HG03135 (cell line): ENCODE measurements around the gene CRYGN.

Source experiments
- ATAC-seq: cut with Tn5 transposase; IDR thresholded peaks from one replicate; pipeline ENCODE4 v1.9.1; 2021; ENCODE audit warnings: mild to moderate bottlenecking, moderate library complexity; ENCODE audit not compliant: unreplicated experiment

CRYGN gene

GRCh38 chr7:151427705-151428377 lies 12.1 kb downstream of the CRYGN start:
- ATAC-seq, result no peak

DNA sequence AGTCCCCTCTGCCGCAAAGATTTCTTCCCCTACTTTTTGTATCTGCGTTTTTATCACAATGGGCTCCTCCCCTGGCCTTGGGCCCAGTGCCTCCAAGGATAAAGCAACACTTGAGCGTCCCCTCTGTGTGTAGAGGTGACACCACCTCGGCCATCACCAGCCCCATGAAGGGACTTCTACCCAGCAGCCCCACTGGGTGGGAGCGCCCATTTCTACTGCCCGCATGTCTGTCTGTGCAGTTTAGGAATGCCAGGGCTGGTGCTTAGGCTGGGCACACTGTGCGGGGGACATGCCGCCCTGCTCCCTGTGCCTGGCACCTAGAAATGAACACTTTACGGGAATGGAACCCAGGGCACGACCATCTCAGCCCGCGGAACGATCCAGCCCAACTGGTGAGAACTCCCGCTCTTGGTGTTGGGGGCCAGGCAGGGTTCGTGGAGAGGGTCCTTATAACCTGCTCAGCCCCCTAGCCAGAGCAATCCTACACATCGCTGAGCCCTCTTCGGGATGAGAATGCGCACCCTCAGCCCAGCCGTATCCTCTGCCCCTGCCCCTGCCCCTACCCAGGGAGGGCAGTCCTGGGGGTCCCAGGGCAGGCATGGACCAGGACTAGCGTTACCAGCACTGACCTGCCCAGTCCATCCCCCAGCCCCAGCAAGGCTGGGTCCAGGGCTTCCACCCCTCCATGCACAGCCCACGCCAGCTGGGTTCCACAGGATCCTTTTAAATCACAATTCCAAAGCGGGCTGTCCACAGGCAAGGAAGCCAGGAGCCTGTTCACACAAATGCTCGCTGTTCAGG lies 12.8 kb downstream of the CRYGN start:
- ATAC-seq, result no peak

GRCh38 chr7:151426441-151426903 lies 13.5 kb downstream of the CRYGN start:
- no peak for ATAC-seq

GRCh38 chr7:151425670-151426440 lies 14.1 kb downstream of the CRYGN start:
- no peak for ATAC-seq

DNA sequence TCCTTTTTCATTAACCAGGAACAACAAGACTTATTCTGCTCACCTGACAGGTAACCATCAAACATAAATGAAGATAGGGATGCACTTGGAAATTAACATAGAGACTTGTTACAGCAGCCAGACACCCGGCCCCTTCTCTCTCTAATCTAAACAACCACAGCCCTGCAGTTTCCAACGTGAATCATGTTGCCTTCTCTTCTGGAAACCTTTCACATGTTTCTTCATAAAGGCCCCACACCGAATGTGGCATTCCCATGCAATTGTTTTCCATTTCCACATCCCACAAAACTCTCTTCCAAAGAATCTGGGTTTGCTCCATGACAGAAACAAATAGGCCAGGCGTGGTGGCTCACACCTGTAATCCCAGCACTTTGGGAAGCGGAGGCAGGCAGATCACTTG lies 15.1 kb downstream of the CRYGN start:
- no peak for ATAC-seq

- ATAC-seq, result no peak
Observed at GRCh38 chr7:151423936-151424335, 16.0 kb downstream of the CRYGN start.

DNA sequence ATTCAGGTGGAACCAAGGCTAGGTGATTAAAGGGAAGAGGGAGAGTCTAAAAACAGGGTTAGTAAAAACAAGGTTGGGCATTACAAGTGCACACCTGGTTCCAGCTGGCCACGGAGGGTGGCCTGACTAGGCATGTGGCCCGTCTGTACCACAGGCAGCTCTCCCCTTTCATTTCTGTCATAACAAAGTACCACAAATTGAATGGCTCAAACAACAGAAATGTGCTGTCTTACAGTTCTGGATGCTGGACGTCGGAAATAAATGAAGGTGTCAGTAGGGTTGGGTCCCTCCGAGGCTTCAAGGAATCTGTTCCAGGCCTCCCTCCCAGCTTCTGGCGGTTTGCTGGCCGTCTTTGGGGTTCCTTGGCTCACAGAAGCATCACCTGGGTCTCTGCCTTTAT lies 16.7 kb downstream of the CRYGN start:
- no peak for ATAC-seq

DNA sequence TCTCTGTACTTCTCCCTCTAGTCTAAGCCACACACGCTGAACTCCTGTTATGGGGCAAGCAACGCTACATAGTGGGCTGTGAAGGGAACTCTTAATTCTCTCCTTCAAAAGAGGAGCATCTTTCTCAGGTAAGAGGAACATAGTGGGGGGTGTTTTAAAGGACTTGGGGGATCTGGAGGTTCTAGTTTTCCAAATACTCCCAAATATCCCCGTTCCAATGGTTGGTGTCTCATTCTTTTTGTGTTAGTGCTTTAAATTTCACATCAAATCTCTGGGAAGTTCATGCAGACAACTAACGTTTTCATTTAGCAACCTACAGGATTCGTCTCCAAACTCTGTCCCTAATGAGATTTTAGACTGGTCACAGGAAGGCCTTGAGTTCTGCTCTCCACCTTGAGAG lies 17.7 kb downstream of the CRYGN start:
- no peak for ATAC-seq

- ATAC-seq, result no peak
Observed at GRCh38 chr7:151420144-151420543, 19.8 kb downstream of the CRYGN start.

DNA sequence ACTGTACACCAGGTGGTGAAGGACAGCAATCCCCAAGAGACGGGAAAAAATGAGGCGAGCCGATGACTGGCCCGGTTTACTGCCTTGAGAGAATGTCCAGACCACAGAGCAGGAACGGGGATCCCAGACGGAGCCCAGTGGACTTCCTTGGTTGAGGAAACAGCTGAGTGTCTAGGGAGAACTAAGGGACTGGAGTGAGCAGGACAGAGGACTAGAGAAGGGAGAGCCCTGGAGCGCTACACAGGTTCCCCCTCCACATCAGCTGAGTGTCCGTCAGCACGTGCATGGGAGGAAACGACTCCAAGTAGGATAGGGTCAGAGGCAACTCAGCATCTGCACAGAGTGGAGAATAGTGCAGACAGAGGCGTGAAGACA lies 23.0 kb downstream of the CRYGN start:
- no peak for ATAC-seq

- no peak for ATAC-seq
Observed at GRCh38 chr7:151416112-151416940, 23.6 kb downstream of the CRYGN start.

GRCh38 chr7:151415375-151416105 lies 24.4 kb downstream of the CRYGN start:
- no peak for ATAC-seq

GRCh38 chr7:151413241-151413640 lies 26.7 kb downstream of the CRYGN start:
- ATAC-seq, result no peak

- no peak for ATAC-seq
Observed at GRCh38 chr7:151412318-151412717, 27.6 kb downstream of the CRYGN start.

GRCh38 chr7:151411551-151411950 lies 28.4 kb downstream of the CRYGN start:
- no peak for ATAC-seq

DNA sequence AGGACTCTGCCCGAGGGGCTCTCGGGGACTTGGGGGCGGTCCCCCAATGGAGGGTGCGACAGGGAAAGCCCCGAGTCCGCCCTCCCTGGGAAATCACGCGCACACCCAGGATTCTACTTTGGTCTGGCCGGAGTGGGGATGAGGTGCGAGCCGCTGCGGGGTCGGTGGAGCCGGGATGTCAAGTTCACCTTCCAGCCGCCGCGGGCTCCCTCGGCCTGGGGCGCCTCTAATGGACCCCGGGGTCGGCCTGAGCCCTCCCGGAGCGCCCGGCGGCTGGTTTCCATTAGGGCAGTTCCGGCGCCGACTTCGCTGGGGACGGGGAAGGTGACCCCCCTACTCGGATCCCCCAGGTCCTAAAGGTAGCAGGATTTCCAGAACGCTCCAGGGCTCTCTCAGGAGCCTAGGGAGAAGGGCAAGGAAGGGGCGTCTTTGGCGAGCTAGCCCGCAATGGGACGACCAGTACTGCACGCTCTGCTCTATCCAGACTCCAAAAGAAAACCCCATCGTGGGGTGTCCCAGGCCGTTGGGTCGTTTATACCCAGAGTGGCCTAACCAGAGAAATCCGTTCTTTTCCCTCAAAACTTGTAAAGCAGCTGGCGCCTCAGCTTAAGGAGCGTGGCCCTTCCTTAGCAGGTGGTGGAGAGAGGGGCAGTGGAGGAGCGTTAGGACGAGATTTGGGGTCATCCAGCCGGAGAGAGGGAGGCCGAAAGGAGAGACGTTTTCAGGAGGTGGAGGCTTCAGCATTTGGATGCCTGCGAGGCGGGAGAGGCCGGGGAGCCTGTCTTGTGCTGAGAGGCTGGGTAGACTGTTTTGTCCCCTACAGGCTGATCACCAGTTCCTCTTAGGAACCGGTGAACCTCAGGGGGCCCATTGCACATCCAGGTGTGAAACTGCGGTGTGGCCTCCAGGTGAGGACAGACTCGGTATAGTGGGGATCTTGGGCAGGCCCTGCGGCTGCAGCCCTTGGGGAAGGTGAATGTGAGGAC lies 29.2 kb downstream of the CRYGN start:
- ATAC-seq, result no peak

DNA sequence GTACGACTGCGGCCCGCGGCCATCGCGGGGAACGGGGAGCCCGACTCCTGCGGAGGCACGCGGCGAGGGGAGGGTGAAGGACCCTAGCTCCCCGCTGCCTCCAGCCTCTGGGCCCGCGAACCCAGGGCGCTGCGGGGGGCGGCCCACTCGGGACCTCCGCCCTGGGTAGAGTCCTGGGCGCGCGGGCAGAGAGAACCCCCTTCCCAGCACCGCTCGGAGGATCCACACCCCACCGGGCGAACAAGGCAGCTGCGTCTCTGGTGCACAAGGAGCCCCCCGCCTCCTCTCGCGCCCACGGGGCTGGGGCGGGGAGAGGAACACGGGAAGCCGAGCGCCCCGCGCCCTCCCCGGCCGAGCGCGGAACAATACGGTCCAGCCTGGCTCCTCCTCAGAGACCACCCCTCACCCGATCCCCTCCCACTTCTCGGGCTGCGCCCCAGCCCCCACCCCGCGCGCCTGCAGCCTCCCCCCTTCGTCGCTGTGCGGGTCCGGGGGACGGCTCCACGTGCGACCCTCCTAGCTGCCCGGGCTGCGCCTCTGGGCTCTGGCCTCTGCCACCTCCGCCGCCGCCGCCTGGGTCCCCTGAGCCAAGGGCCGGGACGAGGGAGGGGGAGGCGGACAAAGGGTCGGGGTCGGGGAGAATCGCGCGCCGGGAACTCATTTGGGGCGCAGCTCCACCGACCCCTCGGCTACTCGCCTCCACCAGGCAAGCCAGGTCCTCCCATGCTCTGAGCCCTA lies 30.1 kb downstream of the CRYGN start, which contains the start of gene WDR86:
TSS of gene WDR86 (minus strand) at position 372 of the 738 bp plus-strand sequence. CDS start 449 bp downstream, outside the sequence.
- ATAC-seq, result no peak
